ENCODE results near the gene BCAS1. TPM values are rescaled to one million over a fixed set of nuclear protein-coding genes. Genes with fewer than 3 reads are reported as not detected.

The BCAS1 gene
- total and polyA plus RNA-seq, 2 donors (not counting 3 experiments of a cell fraction or from before 2014, with no cell fraction given): not detected

GRCh38 chr20:54017846-54018245 lies 52.5 kb downstream of the BCAS1 start:
- BruUV-seq (replicated peaks): no TSS peak
- intact Hi-C loops (cut with micrococcal nuclease): no loop called here
- no peak for DNase-seq (ENCODE audit: low read depth, low spot score)
- Histone ChIP-seq H3K79me2 (ENCODE audit: control insufficient read depth, insufficient read depth, low read length) (no peaks in the 10 kb centered on the region), H3K9me1 (replicated peaks; ENCODE audit: control insufficient read depth, extremely low read depth, insufficient read depth, low read length) (no peaks in the 10 kb centered on the region), H2AFZ (ENCODE audit: low read depth, low read length) (no peak overlapping the region), H3K36me3 (ENCODE audit: control insufficient read depth in 2 of 2, extremely low read depth in 1 of 2, insufficient read depth in 2 of 2, low read length in 2 of 2) (no peaks in the 10 kb centered on the region), H3K4me2 (ENCODE audit: insufficient read depth, low read length) (no peak overlapping the region), H3K4me1 (ENCODE audit: control insufficient read depth, extremely low read depth, insufficient read depth, low read length) (no peaks in the 10 kb centered on the region), H3K27ac (ENCODE audit: insufficient read depth, low read depth, low read length) (no peak overlapping the region), H4K20me1 (replicated peaks; ENCODE audit: control insufficient read depth, extremely low read depth, insufficient read depth, low read length) (no peaks in the 10 kb centered on the region), H3K9ac (replicated peaks; ENCODE audit: extremely low read depth, insufficient read depth, low read length) (no peak overlapping the region), H3K9me3 (replicated peaks; ENCODE audit: control insufficient read depth, insufficient read depth, low read length) (no peaks in the 10 kb centered on the region), H3K27me3 (ENCODE audit: control insufficient read depth in 2 of 2, insufficient read depth in 2 of 2, low read length in 2 of 2) (no peaks in the 10 kb centered on the region), H3K4me3 (replicated peaks in 1 of 3; ENCODE audit: insufficient read depth in 1 of 3, low read depth in 1 of 3, low read length in 3 of 3) (no peak overlapping the region)
- no peak for FAIRE-seq
- ChIA-PET CTCF (no interaction called here), POLR2A (no interaction called here)
- dilution Hi-C loops (cut with MboI; ENCODE audit: extremely low pct_ligation_motif_present, low sequenced_read_pairs): no loop called here
- TF ChIP-seq JUN (IDR thresholded peaks at IDR 0.05; ENCODE audit: borderline replicate concordance, insufficient read depth, insufficient read length, low read depth): no peak
- no peak for TF ChIP-seq FOS (IDR thresholded peaks at IDR 0.05; ENCODE audit: borderline replicate concordance, insufficient read depth, low read length)
- TF ChIP-seq GATA2 (IDR thresholded peaks at IDR 0.05; ENCODE audit: insufficient read depth, insufficient read length, low read depth, low read length): no peak
- TF ChIP-seq MYC (IDR thresholded peaks at IDR 0.05; ENCODE audit: low read depth, low read length): no peak
- no peak for TF ChIP-seq POLR2AphosphoS5 (IDR thresholded peaks at IDR 0.05; ENCODE audit: insufficient read depth, low read depth, low read length)
- TF ChIP-seq MAX (IDR thresholded peaks at IDR 0.05; ENCODE audit: insufficient read depth, insufficient read length): no peak
- no peak for TF ChIP-seq EZH2 (IDR thresholded peaks at IDR 0.05; ENCODE audit: borderline replicate concordance, low read depth, low read length, severe bottlenecking)
- no peak for TF ChIP-seq CTCF (IDR thresholded peaks at IDR 0.05; ENCODE audit: extremely low read depth in 1 of 2, insufficient read depth in 1 of 2, low read depth in 1 of 2, low read length in 2 of 2)
